WERI-Rb-1 (cell line): ENCODE data around the gene KLHL17.
A peak's percentile ranks its signal among the peaks of the same experiment; 100 is the strongest.

Source experiments
- DNase-seq: peaks from one replicate; pipeline ENCODE4 v3.0.0-alpha.2; 2020
- H3K27ac ChIP-seq: fragments of 250-450 bp; sonication (Bioruptor Pico); 2 replicates; pipeline ENCODE4 v1.5.1; 2020; ENCODE audit warnings: mild to moderate bottlenecking, moderate library complexity
- H3K27me3 ChIP-seq: fragments of 250-450 bp; sonication (Bioruptor Pico); 2 replicates; pipeline ENCODE4 v1.5.1; 2021; ENCODE audit warnings: mild to moderate bottlenecking, low read depth, moderate library complexity; ENCODE audit not compliant: insufficient read depth, severe bottlenecking
- H3K36me3 ChIP-seq: fragments of 250-450 bp; sonication (Bioruptor Pico); 2 replicates; pipeline ENCODE4 v1.5.1; 2020; ENCODE audit warnings: mild to moderate bottlenecking, moderate library complexity
- H3K4me3 ChIP-seq: 2 replicates; pipeline ENCODE4 v1.5.1; 2011; ENCODE audit warnings: low read depth, mild to moderate bottlenecking, control low read depth, low read length
- H3K9me3 ChIP-seq: fragments of 250-450 bp; sonication (Bioruptor Pico); 2 replicates; pipeline ENCODE4 v1.5.1; 2021; ENCODE audit warnings: mild to moderate bottlenecking, moderate library complexity; ENCODE audit not compliant: severe bottlenecking
- CTCF ChIP-seq: IDR thresholded peaks from 2 replicates; pipeline ENCODE4 v1.5.1; 2011; ENCODE audit warnings: low read depth, mild to moderate bottlenecking, control low read depth, inconsistent platforms, low read length

Gene KLHL17

GRCh38 chr1:920521-920920, 39.9 kb upstream of the KLHL17 start:
- Histone ChIP-seq H3K27me3 (no peaks in the 10 kb centered on the region), H3K36me3 (no peaks in the 10 kb centered on the region; the same call in 1 of the 2 replicates), H3K9me3 (no peaks in the 10 kb centered on the region), H3K27ac (peak overlapping the region; percentile 63), H3K4me3 (no peak overlapping the region)
- no peak for DNase-seq
- TF ChIP-seq CTCF: 0 out of 2 replicates have a peak, but pooled peaks have one; percentile 3

GRCh38 chr1:921011-921837, 39.2 kb upstream of the KLHL17 start:
- Histone ChIP-seq H3K4me3 (no peak overlapping the region), H3K9me3 (no peaks in the 10 kb centered on the region), H3K36me3 (no peaks in the 10 kb centered on the region; the same call in 1 of the 2 replicates), H3K27ac (peak overlapping the region; percentile 63), H3K27me3 (no peaks in the 10 kb centered on the region)
- TF ChIP-seq CTCF: 0 out of 2 replicates have a peak, but pooled peaks have one; percentile 13
- peak; percentile 92 for DNase-seq

GRCh38 chr1:923131-923990, 37.0 kb upstream of the KLHL17 start, which contains the start of gene SAMD11:
TSS of gene SAMD11 (plus strand) at chr1:923923. CDS start at chr1:924432, 509 bp downstream.
- peak; percentile 90 for DNase-seq
- peak within 1 kb of the TSS; percentile 68 for H3K27ac ChIP-seq
- H3K36me3 ChIP-seq: peaks cover 12% of the 10 kb centered on the region
- TF ChIP-seq CTCF: peak; percentile 56
- no peaks in the 10 kb centered on the region for H3K9me3 ChIP-seq
- peak within 1 kb of the TSS; percentile 78 for H3K4me3 ChIP-seq
- H3K27me3 ChIP-seq: no peaks in the 10 kb centered on the region

- Histone ChIP-seq H3K4me3 (peak overlapping the region; percentile 78), H3K36me3 (peaks cover 12% of the 10 kb centered on the region), H3K27me3 (no peaks in the 10 kb centered on the region), H3K9me3 (no peaks in the 10 kb centered on the region), H3K27ac (peak overlapping the region; percentile 68)
- no peak for DNase-seq
- no peak for TF ChIP-seq CTCF
Observed at GRCh38 chr1:923991-924655, 36.3 kb upstream of the KLHL17 start.

- peak; percentile 50 for DNase-seq
- Histone ChIP-seq H3K4me3 (peak overlapping the region; percentile 78), H3K27me3 (no peaks in the 10 kb centered on the region), H3K9me3 (no peaks in the 10 kb centered on the region), H3K27ac (peak overlapping the region; percentile 68), H3K36me3 (peaks cover 12% of the 10 kb centered on the region)
- no peak for TF ChIP-seq CTCF
Observed at GRCh38 chr1:924656-925560, 35.5 kb upstream of the KLHL17 start.
